Endothelial cell of umbilical vein (primary cell): Measurements from ENCODE around the gene FUT7.

ENCODE experiments used
- CTCF ChIP-seq, 2 donors: IDR thresholded peaks; 1 replicate in 1 of 2; 2 replicates in 1 of 2; pipeline ENCODE4 v1.5.1; 2011; ENCODE audit warnings: low read length in 2 of 2, mild to moderate bottlenecking in 2 of 2, moderate library complexity in 2 of 2, control low read depth in 1 of 2, inconsistent platforms in 1 of 2, low read depth in 1 of 2; ENCODE audit not compliant: insufficient read depth in 1 of 2; ENCODE audit errors: extremely low read depth in 1 of 2
- MAX ChIP-seq: IDR thresholded peaks from 2 replicates; pipeline ENCODE4 v1.6.1; 2011; ENCODE audit not compliant: insufficient read depth, insufficient read length
- POLR2A ChIP-seq: IDR thresholded peaks from 2 replicates; pipeline ENCODE4 v1.6.1; 2012; ENCODE audit warnings: low read depth, mild to moderate bottlenecking, control low read depth, low read length

GRCh38 chr9:137015540-137015930, 16.4 kb downstream of the FUT7 start:
- TF ChIP-seq CTCF (IDR thresholded peaks at IDR 0.05; ENCODE audit: extremely low read depth in 1 of 2, insufficient read depth in 1 of 2, low read depth in 1 of 2, low read length in 2 of 2), result no peak
- no peak for TF ChIP-seq POLR2A
- no peak for TF ChIP-seq MAX
